ENCODE measurements around the gene MRPL14. TPM values are rescaled to one million over a fixed set of nuclear protein-coding genes. Genes with fewer than 3 reads are reported as not detected.

Gene MRPL14
- total and polyA plus RNA-seq, 2 experiments from 2014 or later, result 62.6 to 191 TPM

GRCh38 chr6:44076356-44077213, 50.7 kb downstream of the MRPL14 start:
- peak; percentile 41 for DNase-seq (ENCODE audit: low spot score)
- Mint-ChIP-seq H3K27me3 (ENCODE audit: insufficient read depth, low read depth, poor library complexity) (peaks cover 13% of the 10 kb centered on the region), H3K36me3 (ENCODE audit: low read depth) (no peaks in the 10 kb centered on the region), H3K27ac (no peak overlapping the region), H3K4me1 (peaks cover 16% of the 10 kb centered on the region), H3K4me3 (peak overlapping the region; percentile 62), H3K9me3 (no peaks in the 10 kb centered on the region)
- H3K27ac ChIP-seq (ENCODE audit: low read depth), result no peak overlapping the region
- TF ChIP-seq ZNF114 (CRISPR knock-in tag; IDR thresholded peaks at IDR 0.05) (no peak), ZNF331 (CRISPR knock-in tag; IDR thresholded peaks at IDR 0.05; ENCODE audit: low read depth) (no peak), NANOG (IDR thresholded peaks at IDR 0.05; ENCODE audit: borderline replicate concordance) (no peak), EZH2phosphoT487 (IDR thresholded peaks at IDR 0.05; ENCODE audit: unreplicated experiment) (no peak), EZH2 (IDR thresholded peaks at IDR 0.05; ENCODE audit: low read depth, unreplicated experiment) (no peak), STAT1 (IDR thresholded peaks at IDR 0.05; ENCODE audit: unreplicated experiment) (no peak)
- TF ChIP-seq, protein P1, sequence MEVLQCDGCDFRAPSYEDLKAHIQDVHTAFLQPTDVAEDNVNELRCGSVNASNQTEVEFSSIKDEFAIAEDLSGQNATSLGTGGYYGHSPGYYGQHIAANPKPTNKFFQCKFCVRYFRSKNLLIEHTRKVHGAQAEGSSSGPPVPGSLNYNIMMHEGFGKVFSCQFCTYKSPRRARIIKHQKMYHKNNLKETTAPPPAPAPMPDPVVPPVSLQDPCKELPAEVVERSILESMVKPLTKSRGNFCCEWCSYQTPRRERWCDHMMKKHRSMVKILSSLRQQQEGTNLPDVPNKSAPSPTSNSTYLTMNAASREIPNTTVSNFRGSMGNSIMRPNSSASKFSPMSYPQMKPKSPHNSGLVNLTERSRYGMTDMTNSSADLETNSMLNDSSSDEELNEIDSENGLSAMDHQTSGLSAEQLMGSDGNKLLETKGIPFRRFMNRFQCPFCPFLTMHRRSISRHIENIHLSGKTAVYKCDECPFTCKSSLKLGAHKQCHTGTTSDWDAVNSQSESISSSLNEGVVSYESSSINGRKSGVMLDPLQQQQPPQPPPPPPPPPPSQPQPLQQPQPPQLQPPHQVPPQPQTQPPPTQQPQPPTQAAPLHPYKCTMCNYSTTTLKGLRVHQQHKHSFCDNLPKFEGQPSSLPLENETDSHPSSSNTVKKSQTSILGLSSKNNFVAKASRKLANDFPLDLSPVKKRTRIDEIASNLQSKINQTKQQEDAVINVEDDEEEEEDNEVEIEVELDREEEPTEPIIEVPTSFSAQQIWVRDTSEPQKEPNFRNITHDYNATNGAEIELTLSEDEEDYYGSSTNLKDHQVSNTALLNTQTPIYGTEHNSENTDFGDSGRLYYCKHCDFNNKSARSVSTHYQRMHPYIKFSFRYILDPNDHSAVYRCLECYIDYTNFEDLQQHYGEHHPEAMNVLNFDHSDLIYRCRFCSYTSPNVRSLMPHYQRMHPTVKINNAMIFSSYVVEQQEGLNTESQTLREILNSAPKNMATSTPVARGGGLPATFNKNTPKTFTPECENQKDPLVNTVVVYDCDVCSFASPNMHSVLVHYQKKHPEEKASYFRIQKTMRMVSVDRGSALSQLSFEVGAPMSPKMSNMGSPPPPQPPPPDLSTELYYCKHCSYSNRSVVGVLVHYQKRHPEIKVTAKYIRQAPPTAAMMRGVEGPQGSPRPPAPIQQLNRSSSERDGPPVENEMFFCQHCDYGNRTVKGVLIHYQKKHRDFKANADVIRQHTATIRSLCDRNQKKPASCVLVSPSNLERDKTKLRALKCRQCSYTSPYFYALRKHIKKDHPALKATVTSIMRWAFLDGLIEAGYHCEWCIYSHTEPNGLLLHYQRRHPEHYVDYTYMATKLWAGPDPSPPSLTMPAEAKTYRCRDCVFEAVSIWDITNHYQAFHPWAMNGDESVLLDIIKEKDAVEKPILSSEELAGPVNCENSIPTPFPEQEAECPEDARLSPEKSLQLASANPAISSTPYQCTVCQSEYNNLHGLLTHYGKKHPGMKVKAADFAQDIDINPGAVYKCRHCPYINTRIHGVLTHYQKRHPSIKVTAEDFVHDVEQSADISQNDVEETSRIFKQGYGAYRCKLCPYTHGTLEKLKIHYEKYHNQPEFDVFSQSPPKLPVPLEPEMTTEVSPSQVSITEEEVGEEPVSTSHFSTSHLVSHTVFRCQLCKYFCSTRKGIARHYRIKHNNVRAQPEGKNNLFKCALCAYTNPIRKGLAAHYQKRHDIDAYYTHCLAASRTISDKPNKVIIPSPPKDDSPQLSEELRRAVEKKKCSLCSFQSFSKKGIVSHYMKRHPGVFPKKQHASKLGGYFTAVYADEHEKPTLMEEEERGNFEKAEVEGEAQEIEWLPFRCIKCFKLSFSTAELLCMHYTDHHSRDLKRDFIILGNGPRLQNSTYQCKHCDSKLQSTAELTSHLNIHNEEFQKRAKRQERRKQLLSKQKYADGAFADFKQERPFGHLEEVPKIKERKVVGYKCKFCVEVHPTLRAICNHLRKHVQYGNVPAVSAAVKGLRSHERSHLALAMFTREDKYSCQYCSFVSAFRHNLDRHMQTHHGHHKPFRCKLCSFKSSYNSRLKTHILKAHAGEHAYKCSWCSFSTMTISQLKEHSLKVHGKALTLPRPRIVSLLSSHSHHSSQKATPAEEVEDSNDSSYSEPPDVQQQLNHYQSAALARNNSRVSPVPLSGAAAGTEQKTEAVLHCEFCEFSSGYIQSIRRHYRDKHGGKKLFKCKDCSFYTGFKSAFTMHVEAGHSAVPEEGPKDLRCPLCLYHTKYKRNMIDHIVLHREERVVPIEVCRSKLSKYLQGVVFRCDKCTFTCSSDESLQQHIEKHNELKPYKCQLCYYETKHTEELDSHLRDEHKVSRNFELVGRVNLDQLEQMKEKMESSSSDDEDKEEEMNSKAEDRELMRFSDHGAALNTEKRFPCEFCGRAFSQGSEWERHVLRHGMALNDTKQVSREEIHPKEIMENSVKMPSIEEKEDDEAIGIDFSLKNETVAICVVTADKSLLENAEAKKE (CRISPR knock-in tag; IDR thresholded peaks at IDR 0.05), result no peak
- TF ChIP-seq, protein P2, sequence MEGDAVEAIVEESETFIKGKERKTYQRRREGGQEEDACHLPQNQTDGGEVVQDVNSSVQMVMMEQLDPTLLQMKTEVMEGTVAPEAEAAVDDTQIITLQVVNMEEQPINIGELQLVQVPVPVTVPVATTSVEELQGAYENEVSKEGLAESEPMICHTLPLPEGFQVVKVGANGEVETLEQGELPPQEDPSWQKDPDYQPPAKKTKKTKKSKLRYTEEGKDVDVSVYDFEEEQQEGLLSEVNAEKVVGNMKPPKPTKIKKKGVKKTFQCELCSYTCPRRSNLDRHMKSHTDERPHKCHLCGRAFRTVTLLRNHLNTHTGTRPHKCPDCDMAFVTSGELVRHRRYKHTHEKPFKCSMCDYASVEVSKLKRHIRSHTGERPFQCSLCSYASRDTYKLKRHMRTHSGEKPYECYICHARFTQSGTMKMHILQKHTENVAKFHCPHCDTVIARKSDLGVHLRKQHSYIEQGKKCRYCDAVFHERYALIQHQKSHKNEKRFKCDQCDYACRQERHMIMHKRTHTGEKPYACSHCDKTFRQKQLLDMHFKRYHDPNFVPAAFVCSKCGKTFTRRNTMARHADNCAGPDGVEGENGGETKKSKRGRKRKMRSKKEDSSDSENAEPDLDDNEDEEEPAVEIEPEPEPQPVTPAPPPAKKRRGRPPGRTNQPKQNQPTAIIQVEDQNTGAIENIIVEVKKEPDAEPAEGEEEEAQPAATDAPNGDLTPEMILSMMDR (conservative IDR thresholded peaks at IDR 0.05; ENCODE audit: low read depth in 2 of 2), result no peak
- TF ChIP-seq, protein P3, sequence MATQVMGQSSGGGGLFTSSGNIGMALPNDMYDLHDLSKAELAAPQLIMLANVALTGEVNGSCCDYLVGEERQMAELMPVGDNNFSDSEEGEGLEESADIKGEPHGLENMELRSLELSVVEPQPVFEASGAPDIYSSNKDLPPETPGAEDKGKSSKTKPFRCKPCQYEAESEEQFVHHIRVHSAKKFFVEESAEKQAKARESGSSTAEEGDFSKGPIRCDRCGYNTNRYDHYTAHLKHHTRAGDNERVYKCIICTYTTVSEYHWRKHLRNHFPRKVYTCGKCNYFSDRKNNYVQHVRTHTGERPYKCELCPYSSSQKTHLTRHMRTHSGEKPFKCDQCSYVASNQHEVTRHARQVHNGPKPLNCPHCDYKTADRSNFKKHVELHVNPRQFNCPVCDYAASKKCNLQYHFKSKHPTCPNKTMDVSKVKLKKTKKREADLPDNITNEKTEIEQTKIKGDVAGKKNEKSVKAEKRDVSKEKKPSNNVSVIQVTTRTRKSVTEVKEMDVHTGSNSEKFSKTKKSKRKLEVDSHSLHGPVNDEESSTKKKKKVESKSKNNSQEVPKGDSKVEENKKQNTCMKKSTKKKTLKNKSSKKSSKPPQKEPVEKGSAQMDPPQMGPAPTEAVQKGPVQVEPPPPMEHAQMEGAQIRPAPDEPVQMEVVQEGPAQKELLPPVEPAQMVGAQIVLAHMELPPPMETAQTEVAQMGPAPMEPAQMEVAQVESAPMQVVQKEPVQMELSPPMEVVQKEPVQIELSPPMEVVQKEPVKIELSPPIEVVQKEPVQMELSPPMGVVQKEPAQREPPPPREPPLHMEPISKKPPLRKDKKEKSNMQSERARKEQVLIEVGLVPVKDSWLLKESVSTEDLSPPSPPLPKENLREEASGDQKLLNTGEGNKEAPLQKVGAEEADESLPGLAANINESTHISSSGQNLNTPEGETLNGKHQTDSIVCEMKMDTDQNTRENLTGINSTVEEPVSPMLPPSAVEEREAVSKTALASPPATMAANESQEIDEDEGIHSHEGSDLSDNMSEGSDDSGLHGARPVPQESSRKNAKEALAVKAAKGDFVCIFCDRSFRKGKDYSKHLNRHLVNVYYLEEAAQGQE (IDR thresholded peaks at IDR 0.05; ENCODE audit: unreplicated experiment), result no peak
- peak overlapping the region; percentile 52 for H3K4me3 ChIP-seq
- peak overlapping the region; percentile 84 for H3K4me2 ChIP-seq
- peaks cover 13% of the 10 kb centered on the region; the same call in 1 of the 2 replicates for H3F3A ChIP-seq (replicated peaks; ENCODE audit: low read depth)
- peak; percentile 3 for ATAC-seq
- peaks cover 6% of the 10 kb centered on the region for H3K27me3 ChIP-seq (ENCODE audit: insufficient read depth)
- H4K20me1 ChIP-seq (replicated peaks; ENCODE audit: insufficient read depth), result no peaks in the 10 kb centered on the region
- no peaks in the 10 kb centered on the region for H3K36me3 ChIP-seq (ENCODE audit: insufficient read depth)
- no peaks in the 10 kb centered on the region for H3K79me2 ChIP-seq (replicated peaks; ENCODE audit: insufficient read depth)
- H3K9me2 ChIP-seq (ENCODE audit: insufficient read depth), result no peaks in the 10 kb centered on the region
- H2AFZ ChIP-seq, result peak overlapping the region; percentile 81
- peaks cover 27% of the 10 kb centered on the region for H3K4me1 ChIP-seq (ENCODE audit: insufficient read depth)

Measured in GM23338 (cell line).